CD4-positive, CD25-positive, alpha-beta regulatory T cell (primary cell): Measurements from ENCODE around the gene CNGA4. TPM values are rescaled to one million over a fixed set of nuclear protein-coding genes. Genes with fewer than 3 reads are reported as not detected.
"Not testable (repeated sequence)": the region's sequence is repeated elsewhere in the genome, so short reads cannot be mapped to it uniquely, and the experiment has no call there.

ENCODE experiments used
- ATAC-seq, 2 donors: fragments of 150-1000 bp; cut with Tn5 transposase; one replicate each; pipeline ENCODE4 v1.10.0; 2021; ENCODE audit warnings: low read depth in 2 of 2, moderate number of reproducible peaks in 2 of 2, moderate library complexity in 1 of 2
- DNase-seq, 3 donors: peaks; one replicate each; pipeline versions ENCODE4 v3.0.0 to v3.0.0-alpha.2; 2012 to 2022; ENCODE audit warnings: mixed read lengths in 1 of 3
- H3K27ac ChIP-seq: one replicate; pipeline ENCODE4 v1.7.0; 2013; ENCODE audit warnings: mild to moderate bottlenecking, low read length; ENCODE audit not compliant: insufficient read depth, poor library complexity, severe bottlenecking
- H3K27me3 ChIP-seq: one replicate; pipeline ENCODE4 v1.7.0; 2013; ENCODE audit warnings: low read length; ENCODE audit not compliant: control insufficient read depth, insufficient read depth
- H3K36me3 ChIP-seq: one replicate; pipeline ENCODE4 v1.7.0; 2013; ENCODE audit warnings: mild to moderate bottlenecking, low read length, moderate library complexity; ENCODE audit not compliant: control insufficient read depth, insufficient read depth
- H3K4me1 ChIP-seq: 2 replicates; pipeline ENCODE4 v1.7.0; 2013; ENCODE audit warnings: mild to moderate bottlenecking, low read length; ENCODE audit not compliant: insufficient read depth, control insufficient read depth, poor library complexity, severe bottlenecking
- H3K4me3 ChIP-seq: one replicate; pipeline ENCODE4 v1.7.0; 2013; ENCODE audit warnings: low read depth, mild to moderate bottlenecking, low read length, moderate library complexity
- H3K9me3 ChIP-seq, 2 experiments: 1 replicate in 1 of 2; 2 replicates in 1 of 2; pipeline ENCODE4 v1.7.0; 2013; ENCODE audit warnings: low read length in 2 of 2, mild to moderate bottlenecking in 1 of 2, moderate library complexity in 1 of 2; ENCODE audit not compliant: control insufficient read depth in 2 of 2
- H3K27ac Mint-ChIP-seq, 3 donors: one replicate each; pipeline ENCODE4 v1.8.0; 2020 to 2022; ENCODE audit warnings: mild to moderate bottlenecking in 3 of 3, mixed read lengths in 3 of 3, moderate library complexity in 2 of 3
- H3K27me3 Mint-ChIP-seq: one replicate; pipeline ENCODE4 v1.8.0; 2022; ENCODE audit warnings: mild to moderate bottlenecking, mixed read lengths
- H3K36me3 Mint-ChIP-seq: one replicate; pipeline ENCODE4 v1.8.0; 2020; ENCODE audit warnings: mixed read lengths
- H3K4me1 Mint-ChIP-seq, 4 donors: one replicate each; pipeline ENCODE4 v1.8.0; 2020 to 2022; ENCODE audit warnings: mixed read lengths in 4 of 4, mild to moderate bottlenecking in 1 of 4
- H3K4me3 Mint-ChIP-seq, 4 donors: one replicate each; pipeline ENCODE4 v1.8.0; 2020 to 2022; ENCODE audit warnings: mild to moderate bottlenecking in 4 of 4, mixed read lengths in 4 of 4, moderate library complexity in 3 of 4
- H3K9me3 Mint-ChIP-seq, 7 donors: one replicate each; pipeline ENCODE4 v1.8.0; 2020 to 2022; ENCODE audit warnings: mixed read lengths in 7 of 7, mild to moderate bottlenecking in 3 of 7, moderate library complexity in 2 of 7
- polyA plus RNA-seq, 4 donors: library from polyadenylated mRNA; unstranded; fragments of 300-500 nt; fragmentation: Illumina TruSeq; gene quantifications; one replicate each; pipeline ENCODE4 v1.2.3, GENCODE V29; 2021
- total RNA-seq: library from RNA; stranded (reverse); gene quantifications from one replicate; pipeline ENCODE4 v1.2.3, GENCODE V29; 2022

Gene CNGA4
- total and polyA plus RNA-seq, 5 donors from 2014 or later: 0.20 TPM; not detected in 4

DNA sequence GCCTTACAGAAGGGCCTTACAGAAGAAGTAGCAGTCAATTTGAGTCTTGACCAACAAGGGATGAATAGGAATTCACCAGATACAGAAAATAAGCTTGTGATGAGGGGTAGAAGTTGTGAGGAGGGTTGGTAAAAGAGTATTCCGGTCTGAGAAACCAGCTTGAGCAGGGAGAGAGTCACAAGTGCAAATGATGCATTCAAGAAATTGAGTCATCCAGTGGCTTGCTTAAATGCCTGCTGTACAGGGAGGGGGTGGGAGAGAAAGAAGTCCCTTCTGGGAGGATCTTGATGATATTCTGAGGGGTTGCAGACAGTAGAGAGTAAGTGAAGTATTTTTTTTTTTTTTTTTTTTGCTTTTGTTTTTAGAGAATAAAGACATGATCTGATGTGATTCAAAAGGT, 29.9 kb downstream of the CNGA4 start:
- DNase-seq (no peak), ATAC-seq (no peak)
- Histone ChIP-seq H3K4me1 (no peaks in the 10 kb centered on the region), H3K27me3 (peaks cover 17% of the 10 kb centered on the region), H3K27ac (no peak overlapping the region), H3K36me3 (no peaks in the 10 kb centered on the region), H3K9me3 (no peaks in the 10 kb centered on the region), H3K4me3 (no peak overlapping the region)
- Mint-ChIP-seq H3K36me3 (no peaks in the 10 kb centered on the region), H3K9me3 (peaks cover 0 to 3% (median 0%) of the 10 kb centered on the region in 7 donors), H3K27me3 (peaks cover 20% of the 10 kb centered on the region), H3K27ac (no peak overlapping the region), H3K4me3 (no peak overlapping the region), H3K4me1 (no peaks in the 10 kb centered on the region)

DNA sequence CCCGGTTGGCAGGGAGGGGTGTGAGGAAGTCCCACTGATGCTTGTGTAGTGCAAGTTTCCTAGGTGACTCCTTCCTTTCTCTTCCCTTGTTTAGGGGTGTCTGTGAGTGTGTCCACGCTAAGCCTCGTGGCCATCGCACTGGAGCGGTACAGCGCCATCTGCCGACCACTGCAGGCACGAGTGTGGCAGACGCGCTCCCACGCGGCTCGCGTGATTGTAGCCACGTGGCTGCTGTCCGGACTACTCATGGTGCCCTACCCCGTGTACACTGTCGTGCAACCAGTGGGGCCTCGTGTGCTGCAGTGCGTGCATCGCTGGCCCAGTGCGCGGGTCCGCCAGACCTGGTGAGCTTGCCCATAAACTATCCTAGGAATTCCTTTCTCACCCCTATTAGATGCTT, 31.1 kb downstream of the CNGA4 start:
- Mint-ChIP-seq H3K36me3 (no peaks in the 10 kb centered on the region), H3K9me3 (peaks cover 0 to 3% (median 0%) of the 10 kb centered on the region in 7 donors), H3K4me1 (no peaks in the 10 kb centered on the region), H3K4me3 (no peak overlapping the region), H3K27me3 (peaks cover 25% of the 10 kb centered on the region), H3K27ac (no peak overlapping the region)
- Histone ChIP-seq H3K4me1 (no peaks in the 10 kb centered on the region), H3K36me3 (no peaks in the 10 kb centered on the region), H3K9me3 (no peaks in the 10 kb centered on the region), H3K27ac (no peak overlapping the region), H3K4me3 (no peak overlapping the region), H3K27me3 (peaks cover 8% of the 10 kb centered on the region)
- DNase-seq: peak in 1 of 3 donors; percentile 6
- no peak for ATAC-seq

DNA sequence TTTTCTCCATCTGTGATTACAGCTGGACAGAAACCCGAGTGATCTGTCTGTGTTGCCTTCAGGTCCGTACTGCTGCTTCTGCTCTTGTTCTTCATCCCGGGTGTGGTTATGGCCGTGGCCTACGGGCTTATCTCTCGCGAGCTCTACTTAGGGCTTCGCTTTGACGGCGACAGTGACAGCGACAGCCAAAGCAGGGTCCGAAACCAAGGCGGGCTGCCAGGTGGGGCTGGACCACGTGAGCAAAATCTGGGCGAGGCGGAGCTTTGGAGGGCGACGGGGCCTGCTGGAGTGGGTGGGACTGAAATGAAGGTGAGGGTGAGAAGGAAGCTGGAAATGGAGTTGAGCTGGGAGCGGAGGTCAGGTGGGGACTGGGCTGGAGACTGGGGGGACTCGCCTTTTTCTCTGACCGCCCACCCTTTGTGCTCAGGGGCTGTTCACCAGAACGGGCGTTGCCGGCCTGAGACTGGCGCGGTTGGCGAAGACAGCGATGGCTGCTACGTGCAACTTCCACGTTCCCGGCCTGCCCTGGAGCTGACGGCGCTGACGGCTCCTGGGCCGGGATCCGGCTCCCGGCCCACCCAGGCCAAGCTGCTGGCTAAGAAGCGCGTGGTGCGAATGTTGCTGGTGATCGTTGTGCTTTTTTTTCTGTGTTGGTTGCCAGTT, 31.8 kb downstream of the CNGA4 start:
- H3K4me1 Mint-ChIP-seq: no peaks in the 10 kb centered on the region
- Histone ChIP-seq H3K27me3 (peaks cover 6% of the 10 kb centered on the region), H3K4me1 (no peaks in the 10 kb centered on the region), H3K36me3 (no peaks in the 10 kb centered on the region), H3K9me3 (no peaks in the 10 kb centered on the region), H3K4me3 (no peak overlapping the region), H3K27ac (no peak overlapping the region)
- DNase-seq (no peak), ATAC-seq (no peak)
- H3K27ac Mint-ChIP-seq: no peak overlapping the region
- no peak overlapping the region for H3K4me3 Mint-ChIP-seq
- peaks cover 0 to 3% (median 0%) of the 10 kb centered on the region in 7 donors for H3K9me3 Mint-ChIP-seq
- peaks cover 28% of the 10 kb centered on the region for H3K27me3 Mint-ChIP-seq
- H3K36me3 Mint-ChIP-seq: no peaks in the 10 kb centered on the region

DNA sequence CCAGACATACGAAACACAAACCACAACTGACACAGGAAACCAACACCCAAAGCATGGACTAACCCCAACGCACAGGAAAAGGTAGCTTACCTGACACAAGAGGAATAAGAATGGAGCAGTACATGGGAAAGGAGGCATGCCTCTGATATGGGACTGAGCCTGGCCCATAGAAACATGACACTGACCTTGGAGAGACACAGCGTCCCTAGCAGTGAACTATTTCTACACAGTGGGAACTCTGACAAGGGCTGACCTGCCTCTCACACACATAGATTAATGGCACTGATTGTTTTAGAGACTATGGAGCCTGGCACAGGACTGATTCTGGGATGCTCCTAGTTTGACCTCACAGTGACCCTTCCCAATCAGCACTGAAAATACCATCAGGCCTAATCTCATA, 32.7 kb downstream of the CNGA4 start:
- Histone ChIP-seq H3K4me3 (no peak overlapping the region), H3K27ac (no peak overlapping the region), H3K36me3 (no peaks in the 10 kb centered on the region), H3K4me1 (no peaks in the 10 kb centered on the region), H3K9me3 (no peaks in the 10 kb centered on the region), H3K27me3 (peaks cover 4% of the 10 kb centered on the region)
- ATAC-seq (no peak), DNase-seq (no peak)
- no peak overlapping the region for H3K4me3 Mint-ChIP-seq
- no peak overlapping the region for H3K27ac Mint-ChIP-seq
- H3K4me1 Mint-ChIP-seq: no peaks in the 10 kb centered on the region
- H3K27me3 Mint-ChIP-seq: peaks cover 33% of the 10 kb centered on the region
- peaks cover 0 to 3% (median 0%) of the 10 kb centered on the region in 7 donors for H3K9me3 Mint-ChIP-seq
- H3K36me3 Mint-ChIP-seq: no peaks in the 10 kb centered on the region

DNA sequence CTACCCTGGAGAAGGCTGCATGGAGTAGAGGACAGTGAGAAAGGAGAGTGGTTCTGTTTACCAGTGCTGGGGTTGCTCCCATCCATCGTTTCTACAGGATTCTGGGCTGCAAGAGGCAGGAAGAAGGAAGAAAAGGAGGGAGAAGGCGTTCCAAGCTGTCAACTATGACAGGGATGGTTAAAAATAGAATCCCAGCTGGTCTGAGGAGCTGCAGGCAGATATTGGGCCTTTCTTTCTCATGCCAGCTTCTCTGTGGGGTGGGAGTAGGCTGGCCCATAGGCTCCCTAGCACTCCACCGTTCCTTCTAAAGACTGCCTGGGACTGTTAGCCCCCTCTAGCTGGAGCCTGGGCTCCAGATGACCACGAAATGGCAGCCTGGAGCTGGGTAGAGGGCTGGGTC, 34.3 kb downstream of the CNGA4 start:
- ATAC-seq (no peak), DNase-seq (no peak)
- Mint-ChIP-seq H3K27me3 (peaks cover 39% of the 10 kb centered on the region), H3K4me1 (no peaks in the 10 kb centered on the region), H3K9me3 (peaks cover 0 to 4% (median 0%) of the 10 kb centered on the region in 7 donors), H3K36me3 (no peaks in the 10 kb centered on the region), H3K27ac (no peak overlapping the region), H3K4me3 (no peak overlapping the region)
- Histone ChIP-seq H3K36me3 (no peaks in the 10 kb centered on the region), H3K9me3 (no peaks in the 10 kb centered on the region), H3K27me3 (peaks cover 4% of the 10 kb centered on the region), H3K27ac (no peak overlapping the region), H3K4me1 (no peaks in the 10 kb centered on the region), H3K4me3 (no peak overlapping the region)

DNA sequence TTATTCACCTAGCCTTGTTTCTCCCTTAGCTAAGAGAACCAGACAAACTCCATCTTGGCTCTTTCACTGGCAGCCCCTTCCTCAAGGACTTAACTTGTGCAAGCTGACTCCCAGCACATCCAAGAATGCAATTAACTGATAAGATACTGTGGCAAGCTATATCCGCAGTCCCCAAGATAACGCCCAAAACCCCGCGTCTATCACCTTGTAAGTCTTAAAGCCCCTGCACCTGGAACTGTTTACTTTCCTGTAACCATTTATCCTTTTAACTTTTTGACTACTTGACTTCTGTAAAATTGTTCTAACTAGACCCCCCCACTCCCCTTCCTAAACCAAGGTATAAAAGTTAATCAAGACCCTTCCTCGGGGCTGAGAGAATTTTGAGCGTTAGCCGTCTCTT, 41.9 kb downstream of the CNGA4 start:
- H3K4me3 Mint-ChIP-seq, H3K9me3 Mint-ChIP-seq, H3K4me1 ChIP-seq, H3K27ac Mint-ChIP-seq, H3K4me3 ChIP-seq, H3K4me1 Mint-ChIP-seq, DNase-seq, ATAC-seq, H3K36me3 ChIP-seq, H3K9me3 ChIP-seq, H3K36me3 Mint-ChIP-seq, H3K27ac ChIP-seq: not testable (repeated sequence)
- peaks cover 61% of the 10 kb centered on the region for H3K27me3 Mint-ChIP-seq
- peaks cover 19% of the 10 kb centered on the region for H3K27me3 ChIP-seq

DNA sequence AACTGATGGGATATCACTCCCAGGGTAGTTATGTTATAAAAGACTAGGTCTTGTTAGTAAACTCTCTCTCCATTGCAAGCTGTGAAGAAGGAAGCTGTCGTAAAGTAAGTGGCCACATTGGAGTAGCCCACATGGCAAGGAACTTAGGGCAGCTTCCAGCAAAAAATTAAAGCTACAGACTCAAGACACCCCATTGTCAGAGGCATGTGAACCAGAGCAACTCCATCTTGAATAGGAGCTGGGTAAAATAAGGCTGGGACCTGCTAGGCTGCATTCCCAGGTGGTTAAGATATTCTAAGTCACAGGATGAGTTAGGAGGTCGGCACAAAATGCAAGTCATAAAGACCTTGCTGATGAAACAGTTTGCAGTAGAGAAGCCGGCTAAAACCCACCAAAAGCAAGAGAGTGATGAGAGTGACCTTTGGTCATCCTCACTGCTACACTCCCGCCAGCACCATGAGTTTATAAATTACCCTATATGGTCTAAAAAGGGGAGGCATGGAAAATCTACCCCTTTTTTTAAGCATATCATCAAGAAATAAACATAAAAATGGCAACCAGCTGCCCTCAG, 44.6 kb downstream of the CNGA4 start:
- peak overlapping the region in 1 of 3 donors; percentile 20 for H3K27ac Mint-ChIP-seq
- ATAC-seq: no peak
- DNase-seq: no peak
- Histone ChIP-seq H3K36me3 (no peaks in the 10 kb centered on the region), H3K4me3 (no peak overlapping the region), H3K27me3 (peaks cover 23% of the 10 kb centered on the region), H3K4me1 (no peaks in the 10 kb centered on the region), H3K27ac (no peak overlapping the region), H3K9me3 (no peaks in the 10 kb centered on the region)
- H3K27me3 Mint-ChIP-seq: peaks cover 48% of the 10 kb centered on the region
- no peaks in the 10 kb centered on the region for H3K4me1 Mint-ChIP-seq
- H3K9me3 Mint-ChIP-seq: peaks cover 0 to 4% (median 0%) of the 10 kb centered on the region in 7 donors
- H3K36me3 Mint-ChIP-seq: no peaks in the 10 kb centered on the region
- no peak overlapping the region for H3K4me3 Mint-ChIP-seq

DNA sequence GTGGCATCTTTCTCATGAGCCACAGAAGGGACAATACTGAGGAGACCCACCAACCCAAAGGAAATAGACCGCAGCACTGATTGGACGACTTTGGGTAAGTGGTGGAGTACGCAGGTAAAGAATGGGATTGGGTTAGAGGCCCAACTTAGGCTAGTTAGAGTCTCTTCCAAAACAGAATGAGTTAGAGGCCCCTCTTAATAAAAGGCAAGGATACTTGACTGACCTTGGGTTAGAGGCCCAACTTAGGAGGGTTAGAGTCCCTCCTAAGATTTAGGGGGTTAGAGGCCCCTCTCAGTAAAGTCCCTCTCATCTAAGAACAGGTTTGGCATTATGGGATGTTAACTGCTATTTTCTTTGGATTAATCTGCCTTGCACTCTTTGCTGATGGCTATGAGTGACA, 45.4 kb downstream of the CNGA4 start:
- H3K4me3 ChIP-seq: no peak overlapping the region
- H3K27ac Mint-ChIP-seq: no peak overlapping the region
- no peak overlapping the region for H3K27ac ChIP-seq
- DNase-seq: no peak
- no peak for ATAC-seq
- H3K4me1 Mint-ChIP-seq: no peaks in the 10 kb centered on the region
- H3K4me3 Mint-ChIP-seq: no peak overlapping the region
- no peaks in the 10 kb centered on the region for H3K4me1 ChIP-seq
- H3K9me3 Mint-ChIP-seq: peaks cover 0 to 4% (median 0%) of the 10 kb centered on the region in 7 donors
- no peaks in the 10 kb centered on the region for H3K9me3 ChIP-seq
- peaks cover 52% of the 10 kb centered on the region for H3K27me3 Mint-ChIP-seq
- no peaks in the 10 kb centered on the region for H3K36me3 Mint-ChIP-seq
- H3K36me3 ChIP-seq: no peaks in the 10 kb centered on the region
- H3K27me3 ChIP-seq: peaks cover 23% of the 10 kb centered on the region
